ENCODE data around the gene PPP2R3A.

Gene PPP2R3A

GRCh38 chr3:135975053-135975452, 9.5 kb downstream of the PPP2R3A start:
- DNase-seq = no peak

- DNase-seq = no peak
Observed at GRCh38 chr3:135975536-135975935, 10.0 kb downstream of the PPP2R3A start.

GRCh38 chr3:135980343-135980742, 14.8 kb downstream of the PPP2R3A start:
- DNase-seq = no peak

GRCh38 chr3:135981701-135982403, 16.3 kb downstream of the PPP2R3A start:
- DNase-seq = no peak

- no peak for DNase-seq
Observed at GRCh38 chr3:135982404-135982761, 16.9 kb downstream of the PPP2R3A start.

- no peak for DNase-seq
Observed at GRCh38 chr3:135982922-135983581, 17.5 kb downstream of the PPP2R3A start.

GRCh38 chr3:135987661-135988060, 22.1 kb downstream of the PPP2R3A start:
- DNase-seq = no peak

GRCh38 chr3:135989242-135989641, 23.7 kb downstream of the PPP2R3A start:
- no peak for DNase-seq

GRCh38 chr3:135990903-135991302, 25.4 kb downstream of the PPP2R3A start:
- DNase-seq = no peak

- DNase-seq = no peak
Observed at GRCh38 chr3:135991621-135992020, 26.1 kb downstream of the PPP2R3A start.

- DNase-seq = peak; percentile 48
Observed at GRCh38 chr3:135992072-135992471, 26.5 kb downstream of the PPP2R3A start.

GRCh38 chr3:135994708-135995337, 29.3 kb downstream of the PPP2R3A start:
- DNase-seq = no peak

- no peak for DNase-seq
Observed at GRCh38 chr3:135995766-135996165, 30.2 kb downstream of the PPP2R3A start.

GRCh38 chr3:135997554-135998320, 32.2 kb downstream of the PPP2R3A start:
- DNase-seq = no peak

GRCh38 chr3:136008221-136008620, 42.7 kb downstream of the PPP2R3A start:
- no peak for DNase-seq

- DNase-seq = no peak
Observed at GRCh38 chr3:136008732-136009470, 43.4 kb downstream of the PPP2R3A start.

GRCh38 chr3:136018876-136019275, 53.3 kb downstream of the PPP2R3A start:
- no peak for DNase-seq

GRCh38 chr3:136021803-136022202, 56.3 kb downstream of the PPP2R3A start:
- DNase-seq = no peak

- no peak for DNase-seq
Observed at GRCh38 chr3:136022529-136023263, 57.2 kb downstream of the PPP2R3A start.

- DNase-seq = no peak
Observed at GRCh38 chr3:136023264-136023978, 57.9 kb downstream of the PPP2R3A start.

GRCh38 chr3:136036306-136036705, 70.8 kb downstream of the PPP2R3A start:
- DNase-seq = no peak
